Fibroblast of the aortic adventitia (primary cell): Measurements from ENCODE around the gene PACRG. TPM values are rescaled to one million over a fixed set of nuclear protein-coding genes. Genes with fewer than 3 reads are reported as not detected.

ENCODE experiments used
- DNase-seq: peaks from one replicate; pipeline ENCODE4 v3.0.0-alpha.2; 2010; ENCODE audit warnings: low read depth
- H3K4me3 ChIP-seq: 2 replicates; pipeline ENCODE4 v1.5.1; 2011; ENCODE audit warnings: low read depth, mild to moderate bottlenecking, control low read depth, low read length, moderate library complexity
- total RNA-seq: library from RNA; depleted of rRNA; stranded (reverse); fragments of >200 nt; gene quantifications from 2 replicates; pipeline ENCODE4 v1.2.3, GENCODE V29; 2012; ENCODE audit warnings: low replicate concordance
- TF ChIP-seq, protein P1 (sequence below): IDR thresholded peaks from 2 replicates; pipeline ENCODE4 v1.5.1; 2011; ENCODE audit warnings: mild to moderate bottlenecking, low read length, control low read depth, inconsistent platforms; ENCODE audit not compliant: insufficient read depth

Gene PACRG
- total RNA-seq, 1 donor, result 0.63 TPM

DNA sequence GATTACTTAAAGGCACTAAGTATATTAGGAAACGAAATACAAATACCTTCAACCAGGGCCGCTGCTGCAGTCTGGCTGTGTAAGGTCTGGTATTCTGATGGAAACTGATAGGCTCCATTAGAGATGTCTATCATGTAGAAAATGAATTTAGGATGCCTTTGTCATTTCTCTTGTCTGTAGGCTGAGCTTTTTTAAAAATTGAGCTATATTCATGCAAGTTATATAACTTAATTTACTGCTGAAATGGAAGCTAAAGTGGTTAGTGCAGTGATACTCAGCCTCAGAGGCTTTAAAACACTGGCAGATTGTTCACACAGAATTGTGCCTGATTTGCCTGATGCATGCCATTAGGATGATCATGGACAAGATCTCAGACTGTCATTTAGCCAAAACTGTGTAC is 400.6 kb downstream of the PACRG start:
- H3K4me3 ChIP-seq, result no peak overlapping the region
- no peak for DNase-seq
- TF ChIP-seq, protein P1, sequence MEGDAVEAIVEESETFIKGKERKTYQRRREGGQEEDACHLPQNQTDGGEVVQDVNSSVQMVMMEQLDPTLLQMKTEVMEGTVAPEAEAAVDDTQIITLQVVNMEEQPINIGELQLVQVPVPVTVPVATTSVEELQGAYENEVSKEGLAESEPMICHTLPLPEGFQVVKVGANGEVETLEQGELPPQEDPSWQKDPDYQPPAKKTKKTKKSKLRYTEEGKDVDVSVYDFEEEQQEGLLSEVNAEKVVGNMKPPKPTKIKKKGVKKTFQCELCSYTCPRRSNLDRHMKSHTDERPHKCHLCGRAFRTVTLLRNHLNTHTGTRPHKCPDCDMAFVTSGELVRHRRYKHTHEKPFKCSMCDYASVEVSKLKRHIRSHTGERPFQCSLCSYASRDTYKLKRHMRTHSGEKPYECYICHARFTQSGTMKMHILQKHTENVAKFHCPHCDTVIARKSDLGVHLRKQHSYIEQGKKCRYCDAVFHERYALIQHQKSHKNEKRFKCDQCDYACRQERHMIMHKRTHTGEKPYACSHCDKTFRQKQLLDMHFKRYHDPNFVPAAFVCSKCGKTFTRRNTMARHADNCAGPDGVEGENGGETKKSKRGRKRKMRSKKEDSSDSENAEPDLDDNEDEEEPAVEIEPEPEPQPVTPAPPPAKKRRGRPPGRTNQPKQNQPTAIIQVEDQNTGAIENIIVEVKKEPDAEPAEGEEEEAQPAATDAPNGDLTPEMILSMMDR, result no peak

DNA sequence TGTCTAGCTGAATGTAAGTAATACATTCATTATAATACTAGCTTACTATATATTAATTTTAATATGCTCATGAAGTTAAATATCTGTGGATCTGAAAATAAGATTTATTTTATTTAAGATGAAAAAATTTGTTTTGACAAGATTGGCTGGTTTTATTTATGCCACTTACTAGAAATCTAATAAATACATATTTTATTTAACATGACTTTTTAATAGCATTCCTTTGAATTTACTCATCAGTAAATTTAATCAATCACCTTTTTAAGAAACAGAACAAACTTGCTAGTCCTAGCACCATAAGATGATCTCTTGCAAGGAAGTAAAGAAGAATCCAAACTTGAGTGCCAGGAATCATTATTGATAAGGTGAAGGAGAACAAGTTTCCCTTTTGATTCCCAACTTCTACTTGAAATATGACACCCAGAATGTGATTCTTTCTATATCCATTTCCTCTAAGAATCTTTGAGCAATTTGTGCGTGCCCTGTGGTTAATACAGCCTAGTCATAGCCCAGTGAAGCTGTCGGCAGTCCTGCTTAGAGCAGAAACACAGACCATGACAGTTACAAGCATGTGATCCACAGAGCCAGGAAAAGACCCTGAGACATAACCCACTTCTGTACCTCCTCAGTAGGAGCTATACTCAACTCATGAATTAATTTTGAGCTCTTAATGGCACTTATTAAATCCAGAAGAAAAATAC is 404.4 kb downstream of the PACRG start:
- TF ChIP-seq, protein P1, result no peak
- no peak for DNase-seq
- H3K4me3 ChIP-seq, result no peak overlapping the region

DNA sequence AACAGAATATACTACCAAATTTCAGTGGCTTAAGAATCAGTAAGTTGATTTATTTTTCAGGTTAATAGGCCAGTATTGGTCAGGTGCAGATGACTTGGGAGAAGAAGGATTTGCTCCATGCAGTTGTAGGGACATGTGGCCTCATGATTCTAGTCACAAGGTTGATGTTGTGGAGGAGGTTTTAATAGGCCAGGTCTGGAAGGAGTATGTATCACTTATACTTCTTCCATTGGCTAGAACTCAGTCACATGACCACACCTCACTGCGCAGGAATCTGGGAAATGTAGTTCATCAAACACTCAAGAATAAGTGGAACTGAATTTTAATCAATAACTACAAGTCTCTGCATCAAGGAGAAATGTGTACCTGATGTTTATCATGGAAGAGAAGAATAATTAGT is 405.2 kb downstream of the PACRG start:
- H3K4me3 ChIP-seq, result no peak overlapping the region
- TF ChIP-seq, protein P1, result no peak
- no peak for DNase-seq

DNA sequence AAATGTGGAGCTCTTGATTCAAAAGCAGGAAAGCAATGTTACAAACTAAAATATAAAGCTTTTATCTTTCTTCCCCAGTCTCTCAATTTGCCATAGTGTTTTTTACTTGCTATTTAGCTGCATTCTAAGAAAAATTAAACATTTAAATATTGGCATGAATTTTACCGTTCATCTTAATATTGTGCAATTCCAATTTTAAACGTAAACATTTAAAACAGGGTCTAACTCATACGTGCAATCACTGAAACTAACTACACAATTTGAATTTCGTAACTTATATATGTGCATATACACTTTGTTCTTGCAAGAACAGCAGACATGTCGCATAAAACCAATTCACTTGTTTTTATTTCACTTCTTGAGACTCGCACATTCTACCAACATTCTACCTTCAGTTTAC is 405.9 kb downstream of the PACRG start:
- no peak for DNase-seq
- H3K4me3 ChIP-seq, result no peak overlapping the region
- TF ChIP-seq, protein P1, result no peak

DNA sequence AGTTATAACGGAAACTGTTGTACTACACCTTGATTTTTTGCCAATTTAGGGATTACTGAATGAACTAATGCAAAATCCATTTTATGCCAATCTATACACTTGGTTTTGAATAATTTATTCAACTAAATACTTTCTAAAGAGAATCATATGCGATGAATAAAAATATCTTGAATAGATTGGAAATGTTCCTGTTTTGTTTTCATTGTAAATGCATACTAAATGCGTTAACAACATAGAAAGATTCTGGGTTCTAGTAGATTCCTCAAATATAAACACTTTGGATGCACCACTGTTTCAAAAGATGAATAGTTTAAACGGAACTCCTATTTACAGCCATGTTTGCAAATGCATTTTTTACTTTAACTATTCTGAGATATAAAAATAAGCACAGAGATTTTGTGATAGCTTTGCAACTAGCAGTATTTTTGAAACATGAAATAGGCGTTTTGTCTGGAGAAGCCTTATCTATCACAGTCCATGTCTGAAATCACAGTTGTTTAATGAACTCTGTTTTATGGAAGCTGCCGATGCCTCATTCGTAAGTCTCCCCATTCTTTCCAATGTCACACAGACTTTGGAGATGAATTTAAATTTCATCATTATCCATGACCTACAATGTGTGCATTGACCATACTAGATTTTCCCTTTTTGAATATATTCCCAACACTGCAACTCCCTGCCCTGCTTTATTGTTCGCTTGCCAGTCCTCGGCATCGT is 409.1 kb downstream of the PACRG start:
- TF ChIP-seq, protein P1, result no peak
- H3K4me3 ChIP-seq, result no peak overlapping the region
- DNase-seq, result no peak

DNA sequence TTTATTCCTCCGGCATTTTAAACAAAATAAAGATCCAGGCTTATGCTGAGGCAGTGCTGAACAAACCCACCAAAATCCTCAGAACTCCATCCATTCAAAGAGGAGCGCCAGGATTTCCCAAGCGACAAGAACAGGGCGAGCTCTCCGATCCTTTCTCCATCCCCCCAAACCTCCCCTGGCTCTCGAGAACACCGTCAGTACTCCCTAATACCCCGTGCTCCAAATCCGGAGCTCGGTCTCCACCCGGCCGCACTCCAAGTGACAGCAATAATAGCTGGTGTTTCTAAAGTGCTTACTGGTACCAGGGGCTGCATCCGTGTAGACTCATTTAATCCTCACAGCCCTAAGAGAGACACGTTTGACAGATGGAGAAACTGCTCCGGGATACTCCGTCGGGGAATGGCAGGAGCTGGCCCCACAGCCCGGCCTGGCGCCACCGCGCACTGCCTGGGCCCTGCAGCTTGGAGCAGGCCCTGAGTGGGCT is 409.7 kb downstream of the PACRG start:
- no peak overlapping the region for H3K4me3 ChIP-seq
- no peak for DNase-seq
- TF ChIP-seq, protein P1, result no peak
